ENCODE measurements around the gene KIF17. TPM values are rescaled to one million over a fixed set of nuclear protein-coding genes. Genes with fewer than 3 reads are reported as not detected.

Gene KIF17
- total and polyA plus RNA-seq, 12 donors, result 10.7 to 66.9 (median 37.5) TPM

- TF ChIP-seq CTCF (IDR thresholded peaks at IDR 0.05) (no peak), POLR2A (IDR thresholded peaks at IDR 0.05) (no peak)
- intact Hi-C loops (cut with DNase I), result no loop called here
- Histone ChIP-seq H3K27ac (peak overlapping the region in 3 of 5 donors; percentile 30 to 62 (median 32)), H3K36me3 (replicated peaks in 1 of 2) (peaks cover 0 to 91% of the 10 kb centered on the region in 2 donors), H3K4me3 (no peak overlapping the region), H3K9me3 (replicated peaks in 1 of 3) (no peaks in the 10 kb centered on the region), H3K27me3 (no peaks in the 10 kb centered on the region), H3K4me1 (replicated peaks in 1 of 2) (peaks cover 0 to under 1% of the 10 kb centered on the region in 2 donors)
- 72 to 76% (median 73%) methylated on average over 15 of the region's 15 CpGs for WGBS, 4 donors
- DNase-seq, result no peak
Measured at GRCh38 chr1:20648946-20649345, 68.9 kb downstream of the KIF17 start.

GRCh38 chr1:20648438-20648837 lies 69.4 kb downstream of the KIF17 start:
- DNase-seq, result peak in 3 of 7 donors; percentile 55 to 72 (median 59)
- H3K4me1 ChIP-seq (replicated peaks in 1 of 2), result no peaks in the 10 kb centered on the region
- H3K4me3 ChIP-seq, result no peak overlapping the region
- H3K9me3 ChIP-seq (replicated peaks in 1 of 3), result no peaks in the 10 kb centered on the region
- H3K27me3 ChIP-seq, result no peaks in the 10 kb centered on the region
- peak overlapping the region in 2 of 5 donors; percentile 30 to 62 for H3K27ac ChIP-seq
- peaks cover 0 to 91% of the 10 kb centered on the region in 2 donors for H3K36me3 ChIP-seq (replicated peaks in 1 of 2)
- TF ChIP-seq CTCF (IDR thresholded peaks at IDR 0.05) (no peak), POLR2A (IDR thresholded peaks at IDR 0.05) (no peak)
- intact Hi-C loops (cut with DNase I), result no loop called here
- 66 to 87% (median 73%) methylated on average over 6 to 13 of the region's 13 CpGs for WGBS, 4 donors

- TF ChIP-seq POLR2A (IDR thresholded peaks at IDR 0.05) (no peak), CTCF (IDR thresholded peaks at IDR 0.05) (no peak)
- H3K4me3 ChIP-seq, result no peak overlapping the region
- intact Hi-C loops (cut with DNase I), result no loop called here
- H3K4me1 ChIP-seq (replicated peaks in 1 of 2), result no peaks in the 10 kb centered on the region
- H3K27me3 ChIP-seq, result no peaks in the 10 kb centered on the region
- 81 to 91% (median 85%) methylated on average over 12 to 14 of the region's 14 CpGs for WGBS, 4 donors
- DNase-seq, result no peak
- H3K9me3 ChIP-seq (replicated peaks in 1 of 3), result no peaks in the 10 kb centered on the region
- peaks cover 0 to 93% of the 10 kb centered on the region in 2 donors for H3K36me3 ChIP-seq (replicated peaks in 1 of 2)
- H3K27ac ChIP-seq, result no peak overlapping the region
Measured at GRCh38 chr1:20645414-20645813, 72.4 kb downstream of the KIF17 start.

- no peaks in the 10 kb centered on the region for H3K27me3 ChIP-seq
- 87 to 94% (median 93%) methylated on average over 11 to 13 of the region's 13 CpGs for WGBS, 4 donors
- H3K27ac ChIP-seq, result no peak overlapping the region
- no peaks in the 10 kb centered on the region for H3K9me3 ChIP-seq (replicated peaks in 1 of 3)
- intact Hi-C loops (cut with DNase I), result no loop called here
- no peak overlapping the region for H3K4me3 ChIP-seq
- H3K36me3 ChIP-seq (replicated peaks in 1 of 2), result peaks cover 0 to 93% of the 10 kb centered on the region in 2 donors
- TF ChIP-seq CTCF (IDR thresholded peaks at IDR 0.05), result no peak
- H3K4me1 ChIP-seq (replicated peaks in 1 of 2), result no peaks in the 10 kb centered on the region
- no peak for DNase-seq
Measured at GRCh38 chr1:20644416-20644815, 73.4 kb downstream of the KIF17 start.
